Gastroesophageal sphincter (tissue), 3 donors: Measurements from ENCODE around the gene TMEM54.

ENCODE experiments used
- EP300 ChIP-seq: sonication (generic); formaldehyde crosslinking; IDR thresholded peaks from one replicate; pipeline ENCODE4 v1.6.1; 2017; ENCODE audit warnings: antibody characterized with exemption, mild to moderate bottlenecking
- POLR2A ChIP-seq, 2 donors: fragments of 450-650 bp; IDR thresholded peaks; one replicate each; pipeline ENCODE4 v1.6.1; 2017; ENCODE audit warnings: antibody characterized with exemption in 2 of 2, mild to moderate bottlenecking in 2 of 2, moderate library complexity in 1 of 2
- POLR2AphosphoS5 ChIP-seq: sonication (generic); formaldehyde crosslinking; IDR thresholded peaks from one replicate; pipeline ENCODE4 v1.6.1; 2017; ENCODE audit warnings: antibody characterized with exemption
- TF ChIP-seq, protein P1 (sequence below), 4 experiments: fragments of 200-600 bp in 2 of 4; fragments of 450-650 bp in 2 of 4; sonication (generic) in 1 of 4; IDR thresholded peaks; one replicate each; pipeline ENCODE4 v1.5.1; 2017 to 2019; ENCODE audit warnings: antibody characterized with exemption in 4 of 4, mild to moderate bottlenecking in 2 of 4, moderate library complexity in 2 of 4

DNA sequence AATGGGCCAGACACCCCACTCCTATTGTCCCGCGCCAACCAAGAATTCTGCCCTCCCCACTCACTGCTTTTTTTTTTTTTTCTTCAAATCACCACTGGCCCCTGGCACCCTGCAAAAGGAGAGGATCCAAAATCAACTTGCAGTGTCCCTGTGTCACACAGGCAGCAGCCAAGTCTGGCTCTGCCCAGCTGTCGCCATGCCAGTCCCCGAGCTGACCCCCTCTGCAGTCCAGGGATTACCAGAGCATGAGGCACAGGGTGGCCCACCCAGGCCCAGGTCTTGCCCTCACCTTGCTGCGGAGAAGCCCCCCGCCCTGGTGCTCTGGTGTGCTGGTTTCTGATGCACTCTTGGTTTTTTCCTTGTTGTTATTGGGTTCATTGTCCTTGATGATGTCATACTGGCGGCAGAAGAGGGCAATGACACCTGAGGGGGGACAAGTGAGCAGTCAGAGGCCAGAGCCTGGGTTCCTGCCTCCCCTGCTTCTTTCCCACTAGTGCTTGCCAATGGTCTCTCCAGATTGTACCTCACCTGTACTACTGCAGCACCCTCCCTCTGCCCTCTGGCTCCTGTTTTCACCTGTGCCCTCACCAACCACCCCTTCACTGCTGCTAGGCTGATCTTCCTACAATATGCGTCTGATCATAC is 36.7 kb downstream of the TMEM54 start:
- TF ChIP-seq, protein P1, sequence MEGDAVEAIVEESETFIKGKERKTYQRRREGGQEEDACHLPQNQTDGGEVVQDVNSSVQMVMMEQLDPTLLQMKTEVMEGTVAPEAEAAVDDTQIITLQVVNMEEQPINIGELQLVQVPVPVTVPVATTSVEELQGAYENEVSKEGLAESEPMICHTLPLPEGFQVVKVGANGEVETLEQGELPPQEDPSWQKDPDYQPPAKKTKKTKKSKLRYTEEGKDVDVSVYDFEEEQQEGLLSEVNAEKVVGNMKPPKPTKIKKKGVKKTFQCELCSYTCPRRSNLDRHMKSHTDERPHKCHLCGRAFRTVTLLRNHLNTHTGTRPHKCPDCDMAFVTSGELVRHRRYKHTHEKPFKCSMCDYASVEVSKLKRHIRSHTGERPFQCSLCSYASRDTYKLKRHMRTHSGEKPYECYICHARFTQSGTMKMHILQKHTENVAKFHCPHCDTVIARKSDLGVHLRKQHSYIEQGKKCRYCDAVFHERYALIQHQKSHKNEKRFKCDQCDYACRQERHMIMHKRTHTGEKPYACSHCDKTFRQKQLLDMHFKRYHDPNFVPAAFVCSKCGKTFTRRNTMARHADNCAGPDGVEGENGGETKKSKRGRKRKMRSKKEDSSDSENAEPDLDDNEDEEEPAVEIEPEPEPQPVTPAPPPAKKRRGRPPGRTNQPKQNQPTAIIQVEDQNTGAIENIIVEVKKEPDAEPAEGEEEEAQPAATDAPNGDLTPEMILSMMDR (IDR thresholded peaks at IDR 0.05): no peak
- no peak for TF ChIP-seq POLR2AphosphoS5
- no peak for TF ChIP-seq EP300
- no peak for TF ChIP-seq POLR2A (IDR thresholded peaks at IDR 0.05)
